Body of pancreas (tissue), 4 donors: ENCODE measurements around the gene TM9SF4. TPM values are rescaled to one million over a fixed set of nuclear protein-coding genes. Genes with fewer than 3 reads are reported as not detected.
A peak's percentile ranks its signal among the peaks of the same experiment; 100 is the strongest.

Experiments
- ATAC-seq: fragments of 150-250 bp; one replicate; pipeline ENCODE4 v1.9.1; 2016
- DNase-seq, 4 donors: peaks; one replicate each; pipeline ENCODE4 v3.0.0-alpha.2; 2019
- H3K27ac ChIP-seq, 4 donors: fragments of 200-600 bp; sonication (generic); 1 replicate in 3 of 4; 2 replicates in 1 of 4; pipeline versions ENCODE4 v1.5.1 to v1.6.1; 2016 to 2019; ENCODE audit warnings: mild to moderate bottlenecking in 1 of 4, mixed read lengths in 1 of 4, moderate library complexity in 1 of 4
- H3K27me3 ChIP-seq, 2 donors: fragments of 200-600 bp; sonication (generic); one replicate each; pipeline ENCODE4 v1.6.0; 2016; ENCODE audit warnings: mild to moderate bottlenecking in 1 of 2
- H3K36me3 ChIP-seq, 2 donors: fragments of 200-600 bp; sonication (generic); replicated peaks in 1 of 2; 2 replicates each; pipeline ENCODE4 v1.5.1; 2016; ENCODE audit warnings: low read depth in 2 of 2; ENCODE audit not compliant: insufficient read depth in 1 of 2
- H3K4me1 ChIP-seq: fragments of 200-600 bp; sonication (generic); one replicate; pipeline ENCODE4 v1.6.0; 2016
- H3K4me3 ChIP-seq, 2 donors: fragments of 200-600 bp; sonication (generic); 1 replicate in 1 of 2; 2 replicates in 1 of 2; pipeline ENCODE4 v1.5.1; 2016 to 2019
- H3K9me3 ChIP-seq, 3 donors: fragments of 200-600 bp; sonication (generic); 1 replicate in 2 of 3; 2 replicates in 1 of 3; pipeline ENCODE4 v1.5.1; 2016
- CTCF ChIP-seq, 7 experiments: fragments of 450-650 bp in 4 of 7; fragments of 200-600 bp in 3 of 7; sonication (generic) in 3 of 7; IDR thresholded peaks; one replicate each; pipeline ENCODE4 v1.5.1; 2016 to 2019; ENCODE audit warnings: antibody characterized with exemption in 7 of 7
- POLR2A ChIP-seq, 3 donors: fragments of 450-650 bp; IDR thresholded peaks; one replicate each; pipeline ENCODE4 v1.6.1; 2016; ENCODE audit warnings: antibody characterized with exemption in 3 of 3, mild to moderate bottlenecking in 2 of 3
- WGBS, 2 donors: methylation state at CpG; one replicate each; pipeline ENCODE4 v1.1.5; 2017; 5-methylcytosine and 5-hydroxymethylcytosine counted together
- intact Hi-C: fragments of 100-400 bp; cut with DNase I; formaldehyde crosslinking; loops from one replicate; pipeline ENCODE4 v1.15.1; 2023
- total RNA-seq, 2 donors: library from RNA; depleted of rRNA; stranded (reverse); fragments of >200 nt; gene quantifications; one replicate each; pipeline ENCODE4 v1.1.0, GENCODE V29; 2016

Gene TM9SF4
- total RNA-seq: 10 to 100 TPM; 16.9 to 27.0 TPM

- peak within 1 kb of the TSS; percentile 50 to 98 for H3K4me3 ChIP-seq
- peak in 2 of 3 donors; percentile 74 to 77 for TF ChIP-seq POLR2A (IDR thresholded peaks at IDR 0.05)
- no peak for TF ChIP-seq CTCF (IDR thresholded peaks at IDR 0.05)
- peak within 1 kb of the TSS; percentile 96 to 99 (median 98) for H3K27ac ChIP-seq
- WGBS, 2 donors: 1% methylated on average over 25 to 38 of the region's 38 CpGs
- H3K36me3 ChIP-seq: no peaks in the 10 kb centered on the region
- intact Hi-C loops: no loop called here
- ATAC-seq: peak; percentile 97
- H3K4me1 ChIP-seq: peaks cover 36% of the 10 kb centered on the region
- H3K9me3 ChIP-seq: no peaks in the 10 kb centered on the region
- peak; percentile 90 to 92 (median 90) for DNase-seq
- no peaks in the 10 kb centered on the region for H3K27me3 ChIP-seq
Observed at GRCh38 chr20:32109392-32110172, at the start of gene TM9SF4. Gene TM9SF4 (plus strand): TSS chr20:32109714. CDS start chr20:32109741, 27 bp downstream.

GRCh38 chr20:32062776-32063170 lies 46.7 kb upstream of the TM9SF4 start:
- Histone ChIP-seq H3K27ac (peak overlapping the region in 1 of 4 donors; percentile 48), H3K4me3 (no peak overlapping the region), H3K9me3 (no peaks in the 10 kb centered on the region), H3K36me3 (no peaks in the 10 kb centered on the region), H3K4me1 (no peaks in the 10 kb centered on the region), H3K27me3 (no peaks in the 10 kb centered on the region)
- peak in 2 of 4 donors; percentile 23 to 79 for DNase-seq
- 43 to 72% methylated on average over 3 to 4 of the region's 4 CpGs for WGBS, 2 donors
- intact Hi-C loops: no loop called here
- TF ChIP-seq CTCF (IDR thresholded peaks at IDR 0.05) (no peak), POLR2A (IDR thresholded peaks at IDR 0.05) (no peak)
- no peak for ATAC-seq

GRCh38 chr20:32063695-32064094 lies 45.8 kb upstream of the TM9SF4 start:
- ATAC-seq (no peak), DNase-seq (peak in 1 of 4 donors; percentile 35)
- TF ChIP-seq CTCF (IDR thresholded peaks at IDR 0.05) (no peak), POLR2A (IDR thresholded peaks at IDR 0.05) (no peak)
- Histone ChIP-seq H3K4me1 (no peaks in the 10 kb centered on the region), H3K4me3 (no peak overlapping the region), H3K27me3 (no peaks in the 10 kb centered on the region), H3K36me3 (no peaks in the 10 kb centered on the region), H3K27ac (peak overlapping the region in 1 of 4 donors; percentile 48), H3K9me3 (no peaks in the 10 kb centered on the region)
- 68 to 74% methylated on average over 4 of the region's 4 CpGs for WGBS, 2 donors
- intact Hi-C loops: no loop called here

GRCh38 chr20:32064667-32065066 lies 44.8 kb upstream of the TM9SF4 start:
- no peaks in the 10 kb centered on the region for H3K27me3 ChIP-seq
- no peaks in the 10 kb centered on the region for H3K36me3 ChIP-seq
- no peaks in the 10 kb centered on the region for H3K4me1 ChIP-seq
- ATAC-seq (no peak), DNase-seq (peak in 1 of 4 donors; percentile 21)
- TF ChIP-seq POLR2A (IDR thresholded peaks at IDR 0.05): no peak
- no peak for TF ChIP-seq CTCF (IDR thresholded peaks at IDR 0.05)
- H3K27ac ChIP-seq: no peak overlapping the region
- 51 to 72% methylated on average over 4 to 7 of the region's 7 CpGs for WGBS, 2 donors
- no peak overlapping the region for H3K4me3 ChIP-seq
- intact Hi-C loops: no loop called here
- no peaks in the 10 kb centered on the region for H3K9me3 ChIP-seq
